SU-DHL-6 (cell line): ENCODE measurements around the gene HEBP2.

ENCODE experiments used
- H2AFZ ChIP-seq: fragments of 200-600 bp; sonication (generic); 2 replicates; pipeline ENCODE4 v1.6.1; 2014; ENCODE audit warnings: low read depth, mild to moderate bottlenecking, moderate library complexity, mixed read lengths, antibody characterized with exemption, low read length; ENCODE audit not compliant: severe bottlenecking
- H3F3A ChIP-seq: fragments of 200-600 bp; shearing (Covaris generic); 2 replicates; pipeline ENCODE4 v1.6.0; 2016; ENCODE audit warnings: antibody characterized with exemption, mild to moderate bottlenecking; ENCODE audit not compliant: insufficient read depth
- H3K27ac ChIP-seq: fragments of 200-600 bp; sonication (generic); 2 replicates; pipeline ENCODE4 v1.5.1; 2016; ENCODE audit warnings: low read depth, mild to moderate bottlenecking, low read length, moderate library complexity, mixed read lengths
- H3K27me3 ChIP-seq: fragments of 200-600 bp; sonication (generic), shearing (Covaris generic); 2 replicates; pipeline ENCODE4 v1.6.0; 2014; ENCODE audit warnings: mild to moderate bottlenecking, low read length
- H3K36me3 ChIP-seq: fragments of 200-600 bp; sonication (generic); 2 replicates; pipeline ENCODE4 v1.6.1; 2014; ENCODE audit warnings: mild to moderate bottlenecking, low read length, mixed read lengths
- H3K4me2 ChIP-seq: fragments of 300-600, 200-600 bp; shearing (Covaris generic), sonication (generic); 2 replicates; pipeline ENCODE4 v1.6.0; 2014; ENCODE audit warnings: low read length, low read depth, mild to moderate bottlenecking; ENCODE audit not compliant: poor library complexity, severe bottlenecking
- H3K4me3 ChIP-seq: fragments of 200-600 bp; sonication (generic); 2 replicates; pipeline ENCODE4 v1.5.1; 2014; ENCODE audit warnings: antibody characterized with exemption, low read length, mild to moderate bottlenecking, mixed read lengths; ENCODE audit not compliant: insufficient read depth, poor library complexity, severe bottlenecking
- H3K79me2 ChIP-seq: fragments of 200-600 bp; sonication (generic); 2 replicates; pipeline ENCODE4 v1.6.1; 2014; ENCODE audit warnings: mild to moderate bottlenecking, low read length, moderate library complexity; ENCODE audit not compliant: insufficient read depth
- H3K9ac ChIP-seq: fragments of 200-600 bp; sonication (generic); 2 replicates; pipeline ENCODE4 v1.7.0; 2014; ENCODE audit warnings: mild to moderate bottlenecking, low read length
- H3K9me2 ChIP-seq: fragments of 200-600 bp; sonication (generic); replicated peaks from 2 replicates; pipeline ENCODE4 v1.6.1; 2014; ENCODE audit warnings: low read length; ENCODE audit not compliant: insufficient read depth
- H3K9me3 ChIP-seq: fragments of 200-600 bp; sonication (generic); 2 replicates; pipeline ENCODE4 v1.6.1; 2014; ENCODE audit warnings: low read length, mixed read lengths; ENCODE audit not compliant: insufficient read depth
- H4K20me1 ChIP-seq: fragments of 200-600 bp; sonication (generic); 2 replicates; pipeline ENCODE4 v1.6.1; 2014; ENCODE audit warnings: low read depth, mild to moderate bottlenecking, antibody characterized with exemption, low read length, moderate library complexity, mixed read lengths
- EZH2phosphoT487 ChIP-seq: fragments of 200-600 bp; sonication (generic), shearing (Covaris generic); conservative IDR thresholded peaks from 2 replicates; pipeline ENCODE4 v1.6.1; 2018; ENCODE audit warnings: mild to moderate bottlenecking, antibody characterized with exemption, low read length, moderate library complexity, mixed read lengths
- TF ChIP-seq, protein P1 (sequence below): fragments of 200-600 bp; sonication (generic); IDR thresholded peaks from one replicate; pipeline ENCODE4 v1.5.1; 2017; ENCODE audit warnings: antibody characterized with exemption, mild to moderate bottlenecking, low read length, moderate library complexity; ENCODE audit not compliant: insufficient read depth, poor library complexity, severe bottlenecking

HEBP2 gene

DNA sequence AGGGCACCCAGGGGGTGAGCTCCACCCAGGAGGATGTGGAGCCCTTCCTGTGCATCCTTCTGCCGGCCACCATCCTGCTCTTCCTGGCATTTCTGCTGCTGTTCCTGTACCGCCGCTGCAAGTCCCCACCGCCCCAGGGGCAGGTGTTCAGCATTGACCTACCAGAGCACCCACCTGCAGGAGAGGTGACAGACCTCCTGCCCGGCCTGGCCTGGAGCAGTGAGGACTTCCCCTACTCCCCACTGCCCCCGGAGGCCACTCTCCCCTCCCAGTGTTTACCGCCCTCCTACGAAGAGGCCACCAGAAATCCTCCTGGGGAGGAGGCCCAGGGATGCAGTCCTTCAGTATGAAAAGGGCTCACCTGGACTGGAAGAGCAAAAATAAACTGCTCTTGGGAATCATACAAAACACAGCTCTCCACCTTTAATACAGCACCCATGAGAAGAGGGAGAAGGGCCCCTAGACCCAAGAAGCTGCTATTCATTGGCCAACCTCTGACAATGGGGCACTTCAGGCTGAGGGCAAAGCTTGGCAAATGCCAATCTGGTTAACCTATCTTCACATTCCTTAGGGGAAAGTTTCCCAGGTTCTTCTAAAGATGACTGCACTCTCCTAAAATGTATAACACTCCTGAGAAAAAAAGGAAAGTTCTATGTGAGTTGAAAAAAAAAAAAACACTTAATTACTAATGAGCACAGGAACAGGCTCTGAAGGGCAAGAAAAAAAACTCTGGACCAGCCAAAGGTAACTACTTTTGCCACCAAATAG lies 21.3 kb upstream of the HEBP2 start:
- no peak for TF ChIP-seq EZH2phosphoT487
- TF ChIP-seq, protein P1, sequence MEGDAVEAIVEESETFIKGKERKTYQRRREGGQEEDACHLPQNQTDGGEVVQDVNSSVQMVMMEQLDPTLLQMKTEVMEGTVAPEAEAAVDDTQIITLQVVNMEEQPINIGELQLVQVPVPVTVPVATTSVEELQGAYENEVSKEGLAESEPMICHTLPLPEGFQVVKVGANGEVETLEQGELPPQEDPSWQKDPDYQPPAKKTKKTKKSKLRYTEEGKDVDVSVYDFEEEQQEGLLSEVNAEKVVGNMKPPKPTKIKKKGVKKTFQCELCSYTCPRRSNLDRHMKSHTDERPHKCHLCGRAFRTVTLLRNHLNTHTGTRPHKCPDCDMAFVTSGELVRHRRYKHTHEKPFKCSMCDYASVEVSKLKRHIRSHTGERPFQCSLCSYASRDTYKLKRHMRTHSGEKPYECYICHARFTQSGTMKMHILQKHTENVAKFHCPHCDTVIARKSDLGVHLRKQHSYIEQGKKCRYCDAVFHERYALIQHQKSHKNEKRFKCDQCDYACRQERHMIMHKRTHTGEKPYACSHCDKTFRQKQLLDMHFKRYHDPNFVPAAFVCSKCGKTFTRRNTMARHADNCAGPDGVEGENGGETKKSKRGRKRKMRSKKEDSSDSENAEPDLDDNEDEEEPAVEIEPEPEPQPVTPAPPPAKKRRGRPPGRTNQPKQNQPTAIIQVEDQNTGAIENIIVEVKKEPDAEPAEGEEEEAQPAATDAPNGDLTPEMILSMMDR: no peak
- Histone ChIP-seq H3K4me2 (no peak overlapping the region), H3K27ac (no peak overlapping the region), H3K4me3 (no peak overlapping the region), H3F3A (no peaks in the 10 kb centered on the region), H3K79me2 (no peaks in the 10 kb centered on the region), H3K9ac (no peak overlapping the region), H3K27me3 (no peaks in the 10 kb centered on the region), H4K20me1 (no peaks in the 10 kb centered on the region), H2AFZ (no peak overlapping the region), H3K9me3 (no peaks in the 10 kb centered on the region), H3K36me3 (no peaks in the 10 kb centered on the region), H3K9me2 (no peaks in the 10 kb centered on the region)

DNA sequence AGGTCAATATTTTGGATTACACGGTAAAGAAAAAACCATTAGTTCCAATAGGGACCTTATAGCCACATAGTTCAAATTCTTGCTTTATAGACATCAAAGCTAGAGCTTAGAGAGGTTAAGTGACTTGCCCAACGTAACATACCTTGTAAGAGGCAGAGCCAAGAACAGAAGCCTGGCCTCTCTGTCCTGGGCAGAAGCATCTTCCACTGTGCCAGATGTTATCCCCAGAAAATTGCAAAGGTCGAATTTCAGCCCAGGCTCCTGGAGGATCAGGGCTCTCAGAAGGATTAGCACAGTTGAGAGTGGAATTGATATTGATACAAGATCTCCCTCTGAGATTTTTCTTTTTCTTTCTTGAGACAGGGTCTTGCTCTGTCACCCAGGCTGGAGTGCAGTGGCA lies 20.2 kb upstream of the HEBP2 start:
- Histone ChIP-seq H3K36me3 (no peaks in the 10 kb centered on the region), H3K27me3 (no peaks in the 10 kb centered on the region), H3K27ac (no peak overlapping the region), H3K4me2 (no peak overlapping the region), H3K9me2 (no peaks in the 10 kb centered on the region), H3K4me3 (no peak overlapping the region), H3K9me3 (no peaks in the 10 kb centered on the region), H3F3A (no peaks in the 10 kb centered on the region), H3K79me2 (no peaks in the 10 kb centered on the region), H3K9ac (no peak overlapping the region), H2AFZ (no peak overlapping the region), H4K20me1 (no peaks in the 10 kb centered on the region)
- no peak for TF ChIP-seq EZH2phosphoT487
- TF ChIP-seq, protein P1: no peak

DNA sequence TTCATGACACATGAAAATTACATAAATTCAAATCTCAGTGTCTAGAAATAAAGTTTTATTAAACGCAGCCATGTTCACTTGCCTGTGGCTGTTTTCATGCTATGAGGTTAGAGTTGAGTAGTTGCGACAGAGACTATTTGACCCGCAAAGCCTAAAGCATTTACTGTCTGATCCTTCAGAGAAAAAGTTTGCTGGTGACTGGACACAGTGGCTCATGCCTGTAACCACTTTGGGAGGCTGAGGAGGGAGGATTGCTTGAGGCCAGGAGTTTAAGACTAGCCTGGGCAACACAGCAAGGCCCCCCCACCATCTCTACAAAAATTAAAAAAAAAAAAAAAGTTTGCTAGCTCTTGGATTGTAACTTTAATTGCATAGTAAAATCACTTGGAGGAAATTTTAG lies 17.1 kb upstream of the HEBP2 start:
- Histone ChIP-seq H3K27ac (no peak overlapping the region), H3K9me3 (no peaks in the 10 kb centered on the region)
- no peak for TF ChIP-seq EZH2phosphoT487

DNA sequence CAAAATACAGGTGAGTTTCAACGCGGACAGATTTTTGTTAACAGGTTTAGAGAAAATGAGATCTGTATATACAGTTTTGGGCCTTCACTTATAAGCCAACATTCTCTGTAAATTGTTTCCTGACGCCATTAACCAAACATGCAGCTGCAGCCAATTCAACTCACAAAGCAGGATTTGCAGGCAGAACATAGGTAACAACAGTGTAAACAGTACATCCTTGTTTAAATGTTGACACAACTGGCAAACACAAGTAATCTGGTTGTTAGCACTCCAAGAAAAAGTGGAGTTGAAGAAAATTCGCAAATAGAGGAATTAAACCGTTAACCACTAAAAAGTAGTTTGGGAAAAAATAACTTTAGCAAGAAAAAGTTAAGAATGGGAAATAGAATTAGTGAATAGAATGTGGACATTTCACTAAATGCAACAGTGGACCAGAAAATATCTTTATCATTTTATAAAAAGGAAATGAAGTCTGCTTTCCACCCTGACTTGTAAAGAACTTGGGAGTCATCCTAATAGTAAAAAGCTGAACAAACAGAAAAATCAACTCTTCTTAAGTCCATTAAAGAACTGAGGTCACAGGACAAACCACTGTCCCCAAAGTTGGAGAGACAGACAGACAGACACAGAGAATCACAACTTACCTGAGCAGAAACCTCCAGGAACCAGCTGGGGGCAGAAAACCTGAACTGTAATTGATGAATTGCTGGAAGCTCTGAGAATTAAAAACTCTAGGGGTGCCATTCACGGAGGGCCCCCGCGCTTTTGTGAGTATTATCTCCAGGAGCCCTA lies 16.2 kb upstream of the HEBP2 start:
- Histone ChIP-seq H3K9me3 (no peaks in the 10 kb centered on the region), H2AFZ (no peak overlapping the region), H3K79me2 (no peaks in the 10 kb centered on the region), H3K4me3 (no peak overlapping the region), H3F3A (no peaks in the 10 kb centered on the region), H4K20me1 (no peaks in the 10 kb centered on the region), H3K27me3 (no peaks in the 10 kb centered on the region), H3K9me2 (no peaks in the 10 kb centered on the region), H3K4me2 (no peak overlapping the region), H3K9ac (no peak overlapping the region), H3K36me3 (no peaks in the 10 kb centered on the region), H3K27ac (no peak overlapping the region)
- no peak for TF ChIP-seq EZH2phosphoT487
- TF ChIP-seq, protein P1: no peak

More for the DNA sequence above, 17.1 kb upstream of the HEBP2 start:
- H3K4me2 ChIP-seq: no peak overlapping the region
- H2AFZ ChIP-seq: no peak overlapping the region
- no peaks in the 10 kb centered on the region for H3F3A ChIP-seq
- H3K36me3 ChIP-seq: no peaks in the 10 kb centered on the region
- H3K27me3 ChIP-seq: no peaks in the 10 kb centered on the region
- H4K20me1 ChIP-seq: no peaks in the 10 kb centered on the region
- no peaks in the 10 kb centered on the region for H3K79me2 ChIP-seq
- H3K4me3 ChIP-seq: no peak overlapping the region
- no peaks in the 10 kb centered on the region for H3K9me2 ChIP-seq
- no peak overlapping the region for H3K9ac ChIP-seq
